Smooth muscle cell (in vitro differentiated cells): ENCODE data around the gene C4BPA. TPM values are rescaled to one million over a fixed set of nuclear protein-coding genes. Genes with fewer than 3 reads are reported as not detected.

Experiments
- DNase-seq: peaks from one replicate; lab custom pipeline; 2025; ENCODE audit not compliant: unreplicated experiment; lab: John Stamatoyannopoulos, UW
- H2AFZ ChIP-seq: fragments of 200-600 bp; sonication (generic); 2 replicates; pipeline ENCODE4 v1.6.0; 2016; ENCODE audit warnings: antibody characterized with exemption, low read depth, mild to moderate bottlenecking
- H3F3A ChIP-seq: fragments of 200-600 bp; sonication (generic); 2 replicates; pipeline ENCODE4 v1.6.0; 2017; ENCODE audit warnings: antibody characterized with exemption, low read depth
- H3K27ac ChIP-seq: fragments of 200-600 bp; sonication (generic); 2 replicates; pipeline ENCODE4 v1.5.1; 2016; ENCODE audit warnings: low read depth, mild to moderate bottlenecking
- H3K27me3 ChIP-seq: fragments of 200-600 bp; sonication (generic); 2 replicates; pipeline ENCODE4 v1.6.1; 2016; ENCODE audit warnings: low read depth, mild to moderate bottlenecking
- H3K36me3 ChIP-seq: fragments of 200-600 bp; sonication (generic); 2 replicates; pipeline ENCODE4 v1.5.1; 2016; ENCODE audit warnings: low read depth
- H3K4me1 ChIP-seq: fragments of 200-600 bp; sonication (generic); 2 replicates; pipeline ENCODE4 v1.5.1; 2016; ENCODE audit warnings: low read depth
- H3K4me2 ChIP-seq: fragments of 200-600 bp; sonication (generic); 2 replicates; pipeline ENCODE4 v1.6.0; 2016; ENCODE audit warnings: mild to moderate bottlenecking
- H3K4me3 ChIP-seq: fragments of 200-600 bp; sonication (generic); 2 replicates; pipeline ENCODE4 v1.5.1; 2016; ENCODE audit warnings: mild to moderate bottlenecking
- H3K79me2 ChIP-seq: fragments of 200-600 bp; sonication (generic); 2 replicates; pipeline ENCODE4 v1.6.0; 2016; ENCODE audit warnings: low read depth, mild to moderate bottlenecking
- H3K9ac ChIP-seq: fragments of 200-600 bp; sonication (generic); 2 replicates; pipeline ENCODE4 v1.6.0; 2016; ENCODE audit warnings: low read depth
- H3K9me3 ChIP-seq: fragments of 200-600 bp; sonication (generic); replicated peaks from 2 replicates; pipeline ENCODE4 v1.5.1; 2016; ENCODE audit warnings: low read depth
- H4K20me1 ChIP-seq: fragments of 200-600 bp; sonication (generic); 2 replicates; pipeline ENCODE4 v1.6.0; 2016; ENCODE audit warnings: low read depth
- WGBS: methylation state at CpG from one replicate; pipeline ENCODE4 v1.1.7; 2016; ENCODE audit warnings: low lambda C conversion rate; 5-methylcytosine and 5-hydroxymethylcytosine counted together
- polyA plus RNA-seq: library from polyadenylated mRNA; unstranded; fragments of >200 nt; fragmentation: Nextera tagmentation; extraction: Ambion mirVana; gene quantifications from 2 replicates; pipeline ENCODE4 v1.2.1, GENCODE V29; 2016
- total RNA-seq: library from RNA; depleted of rRNA; stranded (reverse); fragments of >200 nt; gene quantifications from 2 replicates; pipeline ENCODE4 v1.2.3, GENCODE V29; 2014
- TF ChIP-seq, protein P1 (sequence below): fragments of 200-600 bp; sonication (generic); IDR thresholded peaks from 2 replicates; pipeline ENCODE4 v1.5.1; 2017; ENCODE audit warnings: borderline replicate concordance, mild to moderate bottlenecking, antibody characterized with exemption; ENCODE audit not compliant: insufficient read depth, poor library complexity, severe bottlenecking

Gene C4BPA
- total and polyA plus RNA-seq, 2 experiments from 2014 or later: not detected

- DNase-seq: no peak
- TF ChIP-seq, protein P1, sequence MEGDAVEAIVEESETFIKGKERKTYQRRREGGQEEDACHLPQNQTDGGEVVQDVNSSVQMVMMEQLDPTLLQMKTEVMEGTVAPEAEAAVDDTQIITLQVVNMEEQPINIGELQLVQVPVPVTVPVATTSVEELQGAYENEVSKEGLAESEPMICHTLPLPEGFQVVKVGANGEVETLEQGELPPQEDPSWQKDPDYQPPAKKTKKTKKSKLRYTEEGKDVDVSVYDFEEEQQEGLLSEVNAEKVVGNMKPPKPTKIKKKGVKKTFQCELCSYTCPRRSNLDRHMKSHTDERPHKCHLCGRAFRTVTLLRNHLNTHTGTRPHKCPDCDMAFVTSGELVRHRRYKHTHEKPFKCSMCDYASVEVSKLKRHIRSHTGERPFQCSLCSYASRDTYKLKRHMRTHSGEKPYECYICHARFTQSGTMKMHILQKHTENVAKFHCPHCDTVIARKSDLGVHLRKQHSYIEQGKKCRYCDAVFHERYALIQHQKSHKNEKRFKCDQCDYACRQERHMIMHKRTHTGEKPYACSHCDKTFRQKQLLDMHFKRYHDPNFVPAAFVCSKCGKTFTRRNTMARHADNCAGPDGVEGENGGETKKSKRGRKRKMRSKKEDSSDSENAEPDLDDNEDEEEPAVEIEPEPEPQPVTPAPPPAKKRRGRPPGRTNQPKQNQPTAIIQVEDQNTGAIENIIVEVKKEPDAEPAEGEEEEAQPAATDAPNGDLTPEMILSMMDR: no peak
- Histone ChIP-seq H3K36me3 (no peaks in the 10 kb centered on the region), H3K4me3 (no peak overlapping the region), H3K27ac (no peak overlapping the region), H3F3A (no peaks in the 10 kb centered on the region), H3K4me2 (no peak overlapping the region), H4K20me1 (no peaks in the 10 kb centered on the region), H3K9ac (no peak overlapping the region), H2AFZ (no peak overlapping the region), H3K27me3 (no peaks in the 10 kb centered on the region), H3K79me2 (no peaks in the 10 kb centered on the region), H3K4me1 (no peaks in the 10 kb centered on the region), H3K9me3 (no peaks in the 10 kb centered on the region)
- 93% methylated on average over 5 of the region's 5 CpGs for WGBS
Observed at GRCh38 chr1:207076181-207076955, 27.7 kb upstream of the C4BPA start.

- TF ChIP-seq, protein P1: no peak
Observed at GRCh38 chr1:207077012-207077411, 27.0 kb upstream of the C4BPA start.

DNA sequence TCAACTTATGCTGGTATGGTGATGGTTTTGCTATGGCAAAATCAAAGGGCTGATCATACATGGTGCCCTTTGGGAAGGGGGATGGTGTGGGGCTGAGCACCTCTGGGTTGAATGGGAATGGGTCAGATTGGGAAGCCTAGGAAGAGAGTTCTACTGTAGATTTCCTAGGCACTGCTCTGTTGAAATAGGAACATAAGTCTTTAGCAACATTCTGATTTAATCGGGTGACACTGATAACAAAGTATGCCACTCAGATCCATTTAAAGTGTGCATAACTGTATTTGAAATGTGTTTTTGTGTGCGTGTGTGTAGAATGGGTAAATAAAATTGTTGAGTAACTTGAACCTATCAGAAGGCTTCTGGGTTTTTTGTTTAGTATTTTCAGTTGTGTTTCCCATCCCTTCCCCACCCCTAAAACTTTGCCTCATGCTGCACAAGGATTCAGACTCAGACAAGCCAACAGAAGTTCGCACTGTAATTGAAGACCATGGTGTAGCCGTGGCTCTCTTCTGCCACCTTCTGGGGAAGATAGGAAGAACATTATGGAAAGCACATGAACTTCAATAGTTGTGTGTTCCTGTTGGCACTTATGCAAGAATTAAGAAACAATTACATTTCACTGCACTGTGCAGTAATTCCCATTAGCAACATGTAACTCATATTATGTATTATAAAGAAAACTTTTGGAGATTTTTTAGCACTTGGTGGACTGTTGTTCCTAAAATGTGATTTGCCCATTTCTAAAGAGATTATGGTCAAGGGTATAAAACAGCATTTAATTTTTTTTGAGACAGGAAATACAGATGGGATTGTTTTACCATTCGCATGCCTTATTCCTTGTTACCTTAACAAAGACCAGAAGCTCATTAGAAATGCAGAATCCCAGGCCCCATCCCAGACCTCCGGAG is 26.3 kb upstream of the C4BPA start:
- Histone ChIP-seq H3K9me3 (no peaks in the 10 kb centered on the region), H2AFZ (no peak overlapping the region), H3K27ac (no peak overlapping the region), H3K4me3 (no peak overlapping the region), H3K79me2 (no peaks in the 10 kb centered on the region), H3F3A (no peaks in the 10 kb centered on the region), H3K4me2 (no peak overlapping the region), H3K27me3 (no peaks in the 10 kb centered on the region), H4K20me1 (no peaks in the 10 kb centered on the region), H3K36me3 (no peaks in the 10 kb centered on the region), H3K9ac (no peak overlapping the region), H3K4me1 (no peaks in the 10 kb centered on the region)
- peak; percentile 4 for DNase-seq
- TF ChIP-seq, protein P1: peak; percentile 88
- WGBS: 45% methylated on average over 6 of the region's 6 CpGs

More at GRCh38 chr1:207077012-207077411, 27.0 kb upstream of the C4BPA start:
- H3F3A ChIP-seq: no peaks in the 10 kb centered on the region
- no peaks in the 10 kb centered on the region for H3K27me3 ChIP-seq
- H3K4me2 ChIP-seq: no peak overlapping the region
- no peak overlapping the region for H2AFZ ChIP-seq
- H3K79me2 ChIP-seq: no peaks in the 10 kb centered on the region
- H3K4me3 ChIP-seq: no peak overlapping the region
- H3K9ac ChIP-seq: no peak overlapping the region
- no peaks in the 10 kb centered on the region for H4K20me1 ChIP-seq
- H3K4me1 ChIP-seq: no peaks in the 10 kb centered on the region
- 98% methylated on average over 1 of the region's 1 CpG for WGBS
- DNase-seq: no peak
- no peaks in the 10 kb centered on the region for H3K9me3 ChIP-seq
- no peaks in the 10 kb centered on the region for H3K36me3 ChIP-seq
- no peak overlapping the region for H3K27ac ChIP-seq
